Karpas-422 (cell line): ENCODE data around the gene H2BK1. TPM values are rescaled to one million over a fixed set of nuclear protein-coding genes. Genes with fewer than 3 reads are reported as not detected.

Source experiments
- DNase-seq: peaks from one replicate; pipeline ENCODE4 v3.0.0-alpha.2; 2015
- H2AFZ ChIP-seq: fragments of 200-600 bp; sonication (generic); 2 replicates; pipeline ENCODE4 v1.6.1; 2014; ENCODE audit warnings: antibody characterized with exemption, low read length, mixed read lengths
- H3K27ac ChIP-seq: fragments of 200-600 bp; sonication (generic); 2 replicates; pipeline ENCODE4 v1.5.1; 2014; ENCODE audit warnings: mild to moderate bottlenecking, low read length, moderate library complexity
- H3K27me3 ChIP-seq: fragments of 200-600 bp; sonication (generic); 2 replicates; pipeline ENCODE4 v1.6.1; 2014; ENCODE audit warnings: low read length, mixed read lengths
- H3K36me3 ChIP-seq: fragments of 200-600 bp; sonication (generic); 2 replicates; pipeline ENCODE4 v1.6.1; 2014; ENCODE audit warnings: low read length, mixed read lengths; ENCODE audit not compliant: insufficient read depth
- H3K4me1 ChIP-seq: fragments of 200-600 bp; sonication (generic); 2 replicates; pipeline ENCODE4 v1.6.1; 2014; ENCODE audit warnings: mild to moderate bottlenecking, low read length, mixed read lengths
- H3K4me2 ChIP-seq: fragments of 200-600 bp; sonication (generic); 2 replicates; pipeline ENCODE4 v1.6.1; 2014; ENCODE audit warnings: low read length, low read depth, mild to moderate bottlenecking; ENCODE audit not compliant: poor library complexity, severe bottlenecking
- H3K4me3 ChIP-seq: fragments of 200-600 bp; sonication (generic); 2 replicates; pipeline ENCODE4 v1.5.1; 2014; ENCODE audit warnings: mild to moderate bottlenecking, antibody characterized with exemption, low read length, mixed read lengths
- H3K79me2 ChIP-seq: fragments of 200-600 bp; sonication (generic); 2 replicates; pipeline ENCODE4 v1.6.1; 2014; ENCODE audit warnings: mild to moderate bottlenecking, low read length, mixed read lengths
- H3K9ac ChIP-seq: fragments of 200-600 bp; sonication (generic); 2 replicates; pipeline ENCODE4 v1.6.0; 2014; ENCODE audit warnings: low read length
- H3K9me2 ChIP-seq: fragments of 200-600 bp; sonication (generic), shearing (Covaris generic); replicated peaks from 2 replicates; pipeline ENCODE4 v1.6.0; 2014; ENCODE audit warnings: mild to moderate bottlenecking, low read length, moderate library complexity; ENCODE audit not compliant: insufficient read depth
- H3K9me3 ChIP-seq: fragments of 300-700, 200-600 bp; sonication (generic); 2 replicates; pipeline ENCODE4 v1.6.1; 2014; ENCODE audit warnings: low read length, mixed read lengths
- H4K20me1 ChIP-seq: fragments of 200-600 bp; sonication (generic); 2 replicates; pipeline ENCODE4 v1.6.1; 2014; ENCODE audit warnings: mild to moderate bottlenecking, antibody characterized with exemption, low read length, low read depth; ENCODE audit not compliant: insufficient read depth
- total RNA-seq: library from RNA; depleted of rRNA; stranded (reverse); fragments of >200 nt; shearing (Covaris generic); gene quantifications from 2 replicates; pipeline ENCODE4 v1.2.3, GENCODE V29; 2014; ENCODE audit warnings: low replicate concordance; rRNA removed

H2BK1 gene
- total RNA-seq, result not detected in 2 replicates

DNA sequence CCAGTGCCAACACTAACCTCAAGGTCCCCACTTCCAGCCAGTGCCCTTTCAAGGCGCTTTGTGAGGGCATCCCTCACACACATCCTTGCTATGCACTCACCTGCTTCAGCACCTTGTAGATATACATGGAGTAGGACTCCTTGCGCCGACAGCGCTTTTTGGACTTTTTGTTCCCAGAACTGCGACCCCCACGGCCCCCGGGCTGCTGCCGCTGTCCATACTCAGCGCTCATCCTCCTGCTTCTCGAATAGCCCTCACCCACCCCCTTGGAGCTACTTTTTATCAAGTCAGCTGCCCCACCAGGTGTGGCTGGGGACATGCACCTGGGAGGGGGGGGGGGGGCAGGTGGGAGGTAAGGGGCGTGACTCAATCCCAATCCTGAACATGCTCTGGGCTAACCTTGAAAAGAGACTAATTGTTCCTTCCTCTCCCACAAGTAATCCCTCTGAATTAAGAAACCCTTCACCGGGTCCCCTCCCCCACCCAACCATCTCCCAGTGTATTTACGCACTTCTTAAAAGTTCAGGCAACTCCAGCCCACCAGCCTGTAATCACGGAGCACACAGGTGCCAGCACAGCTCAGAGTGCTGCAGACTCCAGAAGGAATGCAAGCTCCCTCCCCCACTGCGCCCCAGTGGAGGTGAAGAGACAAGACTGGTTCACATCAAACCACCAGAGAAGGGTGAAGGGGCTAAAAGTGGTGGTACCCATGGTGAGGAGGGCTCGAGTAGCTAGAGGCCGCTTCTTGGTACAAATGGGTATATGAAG, at the start of gene H2BK1:
TSS of gene H2BK1 (minus strand) at position 402 of the 768 bp plus-strand sequence. CDS start at position 232, 170 bp downstream.
- no peak for DNase-seq
- Histone ChIP-seq H3K4me2 (no peak within 1 kb of the TSS), H2AFZ (no peak within 1 kb of the TSS), H3K4me3 (no peak within 1 kb of the TSS), H3K27me3 (no peaks in the 10 kb centered on the region), H3K4me1 (no peaks in the 10 kb centered on the region), H3K27ac (no peak within 1 kb of the TSS), H3K79me2 (no peaks in the 10 kb centered on the region), H3K9me3 (no peaks in the 10 kb centered on the region), H3K36me3 (peaks cover 17% of the 10 kb centered on the region), H3K9me2 (no peaks in the 10 kb centered on the region), H4K20me1 (peaks cover 6% of the 10 kb centered on the region; the same call in 1 of the 2 replicates), H3K9ac (no peak within 1 kb of the TSS)

DNA sequence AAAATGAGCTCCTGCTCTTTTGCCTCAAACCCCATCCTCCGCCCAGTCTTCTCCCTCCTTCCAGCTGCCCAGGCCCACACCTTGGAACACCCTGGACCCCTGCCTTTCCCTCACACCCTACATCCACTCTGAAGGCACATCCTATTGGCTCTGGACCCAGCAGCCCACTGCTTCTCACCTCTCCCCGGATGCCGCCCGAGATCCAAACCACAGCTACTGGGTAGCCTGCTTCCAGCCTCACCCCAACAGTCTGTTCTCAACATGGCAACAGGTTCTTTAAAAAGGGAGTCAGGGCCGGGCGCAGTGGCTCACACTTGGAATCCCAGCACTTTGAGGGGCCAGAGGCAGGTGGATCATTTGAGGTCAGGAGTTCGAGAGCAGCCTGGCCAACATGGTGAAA, 47.7 kb upstream of the H2BK1 start:
- DNase-seq, result no peak
- no peak overlapping the region for H3K9ac ChIP-seq
- H3K9me3 ChIP-seq, result no peaks in the 10 kb centered on the region
- H3K4me2 ChIP-seq, result no peak overlapping the region
- no peaks in the 10 kb centered on the region for H3K4me1 ChIP-seq
- H3K27ac ChIP-seq, result no peak overlapping the region
- H3K79me2 ChIP-seq, result no peaks in the 10 kb centered on the region
- H3K27me3 ChIP-seq, result no peaks in the 10 kb centered on the region
- no peaks in the 10 kb centered on the region for H3K9me2 ChIP-seq
- no peak overlapping the region for H2AFZ ChIP-seq
- H4K20me1 ChIP-seq, result no peaks in the 10 kb centered on the region
- H3K36me3 ChIP-seq, result no peaks in the 10 kb centered on the region
- H3K4me3 ChIP-seq, result no peak overlapping the region

DNA sequence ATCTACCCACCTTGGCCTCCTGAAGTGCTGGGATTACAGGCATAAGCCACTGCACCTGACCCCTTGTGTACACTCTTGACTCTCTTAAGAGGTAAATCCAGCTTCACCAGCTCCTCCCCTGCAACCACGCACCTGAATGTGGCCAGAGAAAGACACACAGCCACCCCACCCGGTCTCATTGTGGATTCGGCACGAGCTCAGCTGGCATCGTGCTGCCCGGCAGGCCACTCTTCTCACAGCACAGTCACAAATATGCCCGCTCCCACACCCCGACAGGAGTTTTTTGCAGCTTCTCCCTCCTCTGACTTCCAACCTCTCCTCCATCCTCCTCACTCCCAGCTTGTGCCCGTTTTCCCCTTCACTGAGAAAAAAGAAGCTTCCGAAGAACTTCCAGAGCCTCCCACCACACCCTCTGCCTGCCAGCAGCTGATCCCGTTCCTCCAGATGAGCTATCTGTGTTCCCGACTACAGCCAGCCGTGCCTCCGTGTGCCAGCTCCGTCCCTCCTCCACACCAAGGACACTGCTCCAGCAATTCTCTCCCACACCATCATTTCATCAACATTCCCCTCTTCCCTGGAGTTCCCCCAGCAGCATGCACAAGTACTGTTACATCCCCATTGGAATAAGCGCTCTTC, 46.2 kb upstream of the H2BK1 start:
- no peaks in the 10 kb centered on the region for H3K36me3 ChIP-seq
- H3K9ac ChIP-seq, result no peak overlapping the region
- no peak overlapping the region for H3K27ac ChIP-seq
- no peak for DNase-seq
- H4K20me1 ChIP-seq, result no peaks in the 10 kb centered on the region
- no peaks in the 10 kb centered on the region for H3K27me3 ChIP-seq
- H3K4me2 ChIP-seq, result no peak overlapping the region
- H2AFZ ChIP-seq, result no peak overlapping the region
- no peak overlapping the region for H3K4me3 ChIP-seq
- H3K4me1 ChIP-seq, result no peaks in the 10 kb centered on the region; the same call in 1 of the 2 replicates
- H3K9me2 ChIP-seq, result no peaks in the 10 kb centered on the region
- H3K79me2 ChIP-seq, result no peaks in the 10 kb centered on the region
- no peaks in the 10 kb centered on the region for H3K9me3 ChIP-seq

DNA sequence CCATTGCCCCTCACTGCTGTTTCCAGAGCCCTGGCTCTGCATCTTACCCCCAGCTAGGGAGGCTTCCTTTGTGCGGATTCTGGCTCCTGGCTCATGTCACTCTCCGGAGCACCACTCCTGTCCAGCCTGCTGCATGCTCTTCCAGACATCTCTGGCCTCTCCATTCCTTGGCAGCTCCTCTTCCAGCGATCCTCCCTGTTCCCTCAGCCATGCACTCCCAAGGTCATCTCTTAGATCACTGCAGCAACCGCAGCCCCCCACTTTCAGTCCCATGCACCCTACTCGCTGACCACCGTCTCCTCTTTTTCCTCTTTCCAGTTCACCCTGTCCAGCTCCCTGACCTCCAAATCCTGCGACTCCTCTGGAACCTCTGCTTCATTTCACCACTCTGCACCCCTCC, 45.1 kb upstream of the H2BK1 start:
- no peak overlapping the region for H2AFZ ChIP-seq
- peaks cover 5% of the 10 kb centered on the region for H3K4me1 ChIP-seq
- no peaks in the 10 kb centered on the region for H3K9me2 ChIP-seq
- H3K9ac ChIP-seq, result no peak overlapping the region
- no peak overlapping the region for H3K27ac ChIP-seq
- H4K20me1 ChIP-seq, result no peaks in the 10 kb centered on the region
- no peak for DNase-seq
- H3K27me3 ChIP-seq, result no peaks in the 10 kb centered on the region
- no peaks in the 10 kb centered on the region for H3K79me2 ChIP-seq
- no peaks in the 10 kb centered on the region for H3K36me3 ChIP-seq
- no peak overlapping the region for H3K4me2 ChIP-seq
- H3K9me3 ChIP-seq, result no peaks in the 10 kb centered on the region
- H3K4me3 ChIP-seq, result no peak overlapping the region

DNA sequence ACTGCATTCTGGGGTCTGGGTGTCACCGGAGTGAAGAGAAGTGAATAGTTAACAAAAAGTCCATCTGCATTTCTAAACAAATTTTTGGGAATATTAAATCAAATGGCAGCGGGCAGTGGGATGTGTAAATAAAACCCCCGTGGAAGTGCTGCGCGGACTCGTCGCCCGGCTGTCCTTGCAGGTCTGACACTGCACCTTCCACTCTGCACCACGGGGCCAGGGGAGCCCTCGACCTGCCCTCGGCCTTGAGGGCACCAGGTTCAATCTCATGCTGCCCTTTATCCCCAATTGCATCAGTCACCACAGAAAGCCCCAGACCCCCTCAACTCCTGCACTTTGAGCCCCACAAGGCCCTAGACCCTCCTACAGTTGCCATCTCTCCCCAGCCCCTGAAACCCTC, 44.6 kb upstream of the H2BK1 start:
- no peaks in the 10 kb centered on the region for H3K9me2 ChIP-seq
- H3K27me3 ChIP-seq, result no peaks in the 10 kb centered on the region
- H3K4me1 ChIP-seq, result peaks cover 5% of the 10 kb centered on the region
- H3K4me3 ChIP-seq, result no peak overlapping the region
- DNase-seq, result no peak
- no peaks in the 10 kb centered on the region for H3K9me3 ChIP-seq
- no peaks in the 10 kb centered on the region for H4K20me1 ChIP-seq
- H3K4me2 ChIP-seq, result no peak overlapping the region
- H3K36me3 ChIP-seq, result no peaks in the 10 kb centered on the region
- no peak overlapping the region for H2AFZ ChIP-seq
- no peaks in the 10 kb centered on the region for H3K79me2 ChIP-seq
- no peak overlapping the region for H3K27ac ChIP-seq
- no peak overlapping the region for H3K9ac ChIP-seq

DNA sequence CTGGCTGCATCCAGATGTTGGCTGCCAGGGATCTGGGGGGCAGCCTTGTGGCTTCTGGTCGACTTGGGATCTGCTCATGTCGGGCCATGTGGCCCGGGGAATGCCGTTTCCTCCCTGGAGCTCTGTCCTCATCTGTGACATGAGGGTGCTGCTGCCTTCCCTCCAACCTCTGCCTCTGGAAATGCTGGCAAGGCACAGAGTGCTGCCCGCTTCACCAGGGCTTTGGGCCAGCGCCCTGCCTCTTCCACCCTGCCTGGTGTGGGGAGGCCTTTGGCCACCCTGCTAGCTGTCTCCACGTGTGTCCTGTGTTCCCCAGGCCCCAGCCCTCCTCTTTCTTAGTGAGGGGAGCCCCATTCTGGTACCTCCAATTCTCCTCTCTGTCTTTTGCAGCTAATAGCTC, 44.0 kb upstream of the H2BK1 start:
- Histone ChIP-seq H3K27me3 (no peaks in the 10 kb centered on the region), H3K36me3 (no peaks in the 10 kb centered on the region), H3K9ac (no peak overlapping the region), H3K27ac (no peak overlapping the region), H3K4me3 (no peak overlapping the region), H2AFZ (no peak overlapping the region), H4K20me1 (no peaks in the 10 kb centered on the region), H3K4me1 (peaks cover 7% of the 10 kb centered on the region), H3K9me2 (no peaks in the 10 kb centered on the region), H3K9me3 (no peaks in the 10 kb centered on the region), H3K4me2 (no peak overlapping the region), H3K79me2 (no peaks in the 10 kb centered on the region)
- DNase-seq, result no peak

DNA sequence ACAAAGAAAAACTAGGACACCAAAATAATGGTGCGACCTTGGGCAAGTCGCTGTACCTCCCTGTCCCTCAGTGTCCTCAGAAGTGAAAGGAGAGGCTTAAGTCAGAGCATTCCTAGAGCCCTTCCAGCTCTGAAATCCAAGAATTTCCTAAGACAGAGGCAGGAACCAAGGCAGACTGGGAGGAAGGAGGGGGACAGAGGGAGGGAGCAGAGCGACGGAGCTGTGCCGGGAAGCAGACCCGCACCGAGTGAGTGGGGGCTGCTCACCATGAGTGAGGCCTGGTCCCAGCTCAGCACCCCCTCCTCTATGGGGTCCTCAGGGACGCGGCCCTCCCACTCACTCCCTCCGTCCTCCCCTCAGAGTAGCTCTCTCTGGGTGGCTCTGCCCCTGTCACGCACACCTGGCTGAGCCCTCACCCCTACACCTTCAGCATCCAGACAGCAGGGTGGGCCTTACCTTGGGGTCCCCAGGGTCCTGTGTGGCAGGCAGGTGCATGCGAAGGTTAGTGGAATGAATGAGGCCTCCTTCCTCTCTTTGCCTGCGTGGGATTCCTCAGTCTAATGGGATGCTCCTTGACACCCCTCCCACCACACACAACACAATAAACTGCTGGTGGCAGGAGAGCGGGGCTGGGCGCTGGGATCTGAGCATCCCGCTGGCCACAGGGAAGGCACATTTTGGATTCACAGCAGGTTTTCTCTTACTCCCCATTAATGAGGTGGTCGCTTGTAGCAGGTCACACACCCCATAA, 42.8 kb upstream of the H2BK1 start:
- Histone ChIP-seq H2AFZ (no peak overlapping the region), H3K27ac (no peak overlapping the region), H4K20me1 (no peaks in the 10 kb centered on the region), H3K4me3 (no peak overlapping the region), H3K27me3 (no peaks in the 10 kb centered on the region), H3K4me1 (peaks cover 14% of the 10 kb centered on the region), H3K4me2 (no peak overlapping the region), H3K9me2 (no peaks in the 10 kb centered on the region), H3K79me2 (no peaks in the 10 kb centered on the region), H3K9me3 (no peaks in the 10 kb centered on the region), H3K9ac (no peak overlapping the region), H3K36me3 (no peaks in the 10 kb centered on the region)
- DNase-seq, result no peak

DNA sequence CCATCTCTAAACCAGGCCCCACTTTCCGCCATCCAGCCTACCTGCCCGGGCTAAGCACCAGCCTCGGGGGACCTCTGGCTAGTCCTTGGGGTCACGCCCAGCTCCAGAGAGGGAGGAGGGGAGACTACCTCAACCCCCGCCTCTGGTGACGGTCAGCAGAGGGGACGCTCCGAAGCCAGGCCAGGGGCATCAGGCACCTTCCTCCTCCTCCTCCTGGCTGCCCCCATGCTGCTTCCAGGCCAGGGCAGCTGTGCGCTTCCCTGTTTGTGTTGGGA, 42.2 kb upstream of the H2BK1 start:
- H3K9me3 ChIP-seq, result no peaks in the 10 kb centered on the region
- no peaks in the 10 kb centered on the region for H3K79me2 ChIP-seq
- no peaks in the 10 kb centered on the region for H3K27me3 ChIP-seq
- no peaks in the 10 kb centered on the region for H4K20me1 ChIP-seq
- no peak overlapping the region for H2AFZ ChIP-seq
- no peaks in the 10 kb centered on the region for H3K36me3 ChIP-seq
- no peaks in the 10 kb centered on the region for H3K9me2 ChIP-seq
- no peak overlapping the region for H3K27ac ChIP-seq
- H3K4me2 ChIP-seq, result no peak overlapping the region
- peaks cover 15% of the 10 kb centered on the region for H3K4me1 ChIP-seq
- H3K4me3 ChIP-seq, result no peak overlapping the region
- no peak overlapping the region for H3K9ac ChIP-seq
- no peak for DNase-seq
